Activated CD4-positive, alpha-beta T cell treated with anti-CD3 and anti-CD28 coated beads, Interleukin-2, amount 10 ng/mL, durations not matched to agents 24 days and 14 days (primary cell): ENCODE data around the gene ACAT2. TPM values are rescaled to one million over a fixed set of nuclear protein-coding genes. Genes with fewer than 3 reads are reported as not detected.
A peak's percentile ranks its signal among the peaks of the same experiment; 100 is the strongest.
"Not testable (repeated sequence)": the region's sequence is repeated elsewhere in the genome, so short reads cannot be mapped to it uniquely, and the experiment has no call there.

ENCODE experiments used
- DNase-seq: peaks from one replicate; pipeline ENCODE4 v3.0.0; 2022
- H3K27ac Mint-ChIP-seq: one replicate; pipeline ENCODE4 v1.8.0; 2022; ENCODE audit warnings: mild to moderate bottlenecking, mixed read lengths
- H3K27me3 Mint-ChIP-seq: one replicate; pipeline ENCODE4 v1.8.0; 2022; ENCODE audit warnings: mixed read lengths
- H3K36me3 Mint-ChIP-seq: one replicate; pipeline ENCODE4 v1.8.0; 2022; ENCODE audit warnings: low read depth, mild to moderate bottlenecking, mixed read lengths
- H3K4me1 Mint-ChIP-seq: one replicate; pipeline ENCODE4 v1.8.0; 2021; ENCODE audit warnings: mixed read lengths
- H3K4me3 Mint-ChIP-seq: one replicate; pipeline ENCODE4 v1.8.0; 2022; ENCODE audit warnings: mild to moderate bottlenecking, moderate library complexity, mixed read lengths
- H3K9me3 Mint-ChIP-seq: one replicate; pipeline ENCODE4 v1.8.0; 2021; ENCODE audit warnings: mixed read lengths
- intact Hi-C: fragments of 100-400 bp; cut with micrococcal nuclease; formaldehyde crosslinking; loops from one replicate; pipeline ENCODE4 v1.15.1; 2023
- total RNA-seq: library from RNA; stranded (reverse); gene quantifications from 2 replicates; pipeline ENCODE4 v1.2.3, GENCODE V29; 2022

Gene ACAT2
- total RNA-seq, 1 donor from 2014 or later = 85.3 TPM

DNA sequence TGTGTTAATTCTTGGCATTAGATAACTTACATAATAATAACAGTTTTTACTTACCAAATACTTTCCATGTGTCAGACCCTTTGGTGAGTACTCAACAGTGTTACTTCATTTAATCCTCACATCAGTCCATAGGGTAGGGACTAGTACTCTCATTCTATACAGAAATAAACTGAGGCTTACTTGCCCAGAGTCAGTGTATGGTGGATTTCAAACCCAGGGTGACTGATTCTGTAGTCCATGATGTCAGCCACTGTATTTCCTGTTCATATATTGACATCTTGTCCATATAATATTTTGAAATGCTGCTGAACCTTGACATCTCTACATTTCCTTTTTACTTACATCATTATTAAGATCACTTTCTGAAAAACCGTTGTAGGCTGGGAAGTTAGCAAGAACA lies 35.7 kb downstream of the ACAT2 start:
- intact Hi-C loops = no loop called here
- H3K36me3 Mint-ChIP-seq = peaks cover 51% of the 10 kb centered on the region
- H3K9me3 Mint-ChIP-seq = no peaks in the 10 kb centered on the region
- H3K4me3 Mint-ChIP-seq = no peak overlapping the region
- DNase-seq = no peak
- H3K27ac Mint-ChIP-seq = no peak overlapping the region
- H3K27me3 Mint-ChIP-seq = no peaks in the 10 kb centered on the region
- H3K4me1 Mint-ChIP-seq = peaks cover 9% of the 10 kb centered on the region

DNA sequence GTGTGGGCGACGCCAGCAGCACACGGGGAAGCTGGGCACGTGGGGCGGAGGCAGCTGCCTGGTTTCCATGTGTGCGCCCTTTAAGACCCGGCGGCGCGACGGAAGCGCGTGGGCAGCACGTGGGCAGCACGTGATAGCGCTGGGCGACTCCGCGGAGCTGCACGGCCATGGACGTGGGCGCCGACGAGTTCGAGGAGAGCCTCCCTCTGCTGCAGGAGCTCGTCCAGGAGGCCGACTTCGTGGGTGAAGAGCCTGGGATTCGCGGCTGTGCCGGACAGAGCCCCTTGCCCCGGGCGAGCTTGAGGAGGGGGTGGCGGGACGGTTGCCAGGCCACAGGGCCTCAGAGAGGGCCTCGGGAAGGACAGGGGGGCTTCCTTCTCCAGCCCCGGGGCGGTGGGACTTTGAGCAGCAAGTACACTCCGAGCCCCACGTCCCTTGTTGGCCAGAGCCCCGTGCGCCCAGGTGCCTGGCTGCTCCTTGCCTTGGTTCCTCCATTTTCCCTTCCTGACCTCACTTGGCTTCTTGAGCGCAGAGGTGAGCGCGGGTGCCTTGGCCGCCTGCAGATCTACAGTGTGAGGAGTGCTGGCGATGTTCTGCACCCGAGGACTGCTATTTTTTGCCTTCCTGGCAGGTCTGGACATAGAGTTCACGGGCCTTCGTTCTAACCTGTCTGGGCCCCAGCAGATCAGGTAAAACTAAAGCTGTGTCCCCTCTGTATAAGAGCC lies 38.5 kb downstream of the ACAT2 start, which contains the start of gene PNLDC1:
Gene PNLDC1 (plus strand): TSS at position 136 of the 725 bp plus-strand sequence. CDS start 32 bp downstream, at position 168.
- Mint-ChIP-seq H3K36me3 (peaks cover 33% of the 10 kb centered on the region), H3K4me3 (no peak within 1 kb of the TSS), H3K27ac (no peak within 1 kb of the TSS), H3K27me3 (no peaks in the 10 kb centered on the region), H3K4me1 (peaks cover 5% of the 10 kb centered on the region), H3K9me3 (no peaks in the 10 kb centered on the region)
- intact Hi-C loops = no loop called here
- DNase-seq = no peak

GRCh38 chr6:159801935-159802334 lies 40.1 kb downstream of the ACAT2 start:
- H3K9me3 Mint-ChIP-seq = no peaks in the 10 kb centered on the region
- peaks cover 5% of the 10 kb centered on the region for H3K4me1 Mint-ChIP-seq
- H3K27me3 Mint-ChIP-seq = no peaks in the 10 kb centered on the region
- no peak overlapping the region for H3K27ac Mint-ChIP-seq
- no peak for DNase-seq
- no peak overlapping the region for H3K4me3 Mint-ChIP-seq
- peaks cover 27% of the 10 kb centered on the region for H3K36me3 Mint-ChIP-seq
- intact Hi-C loops = no loop called here

DNA sequence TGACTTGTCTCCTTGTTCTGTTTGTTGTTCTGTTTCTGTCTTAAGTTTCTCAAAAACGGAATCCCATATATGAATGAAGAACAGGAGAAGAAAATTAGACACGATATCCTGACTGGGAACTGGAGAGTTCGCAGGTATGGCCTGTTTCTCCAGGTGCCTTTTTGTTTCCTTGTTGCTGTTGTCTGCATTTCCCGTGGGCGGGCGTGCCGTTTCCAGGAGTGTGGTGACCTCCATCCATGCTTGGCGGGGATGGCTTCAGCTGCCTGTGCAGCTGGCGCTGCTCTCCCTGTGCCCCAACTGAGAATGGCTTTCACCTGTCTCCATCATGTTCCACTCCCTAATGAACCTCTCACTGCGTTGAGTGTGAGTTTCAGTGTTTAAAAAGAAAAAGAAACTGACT lies 42.7 kb downstream of the ACAT2 start:
- intact Hi-C loops = no loop called here
- Mint-ChIP-seq H3K27ac (no peak overlapping the region), H3K4me3 (no peak overlapping the region), H3K9me3 (no peaks in the 10 kb centered on the region), H3K4me1 (peaks cover under 1% of the 10 kb centered on the region), H3K27me3 (no peaks in the 10 kb centered on the region), H3K36me3 (peaks cover 5% of the 10 kb centered on the region)
- no peak for DNase-seq

DNA sequence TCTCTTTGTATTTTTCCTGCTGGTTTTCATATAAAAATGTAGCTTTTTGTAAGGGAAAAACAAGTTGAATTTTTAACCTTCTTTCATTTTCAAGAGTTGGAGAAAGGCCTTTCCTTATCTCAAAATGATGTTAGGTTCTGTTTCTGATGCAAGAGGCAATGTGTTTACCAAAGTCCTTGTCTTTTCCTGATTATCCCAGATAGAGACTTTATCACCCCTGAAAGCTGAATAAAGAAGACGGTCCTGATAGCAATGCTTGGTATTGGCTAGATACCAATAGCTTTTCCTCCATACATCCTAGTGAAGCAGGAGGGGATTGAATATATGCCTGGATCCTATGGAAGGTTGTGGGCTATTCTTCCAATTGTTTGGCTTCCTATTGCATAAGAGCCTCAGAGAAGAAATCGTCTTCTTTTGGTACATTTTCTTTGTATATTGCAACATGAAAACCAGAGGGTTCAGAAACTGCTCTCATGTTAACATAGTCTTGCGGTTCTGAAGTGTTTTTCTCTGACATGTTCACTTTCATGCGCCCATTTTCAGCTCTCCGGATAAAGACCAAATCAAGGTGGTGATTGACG lies 43.7 kb downstream of the ACAT2 start:
- H3K36me3 Mint-ChIP-seq = peaks cover 4% of the 10 kb centered on the region
- intact Hi-C loops = no loop called here
- H3K4me1 Mint-ChIP-seq = peaks cover 2% of the 10 kb centered on the region
- H3K27me3 Mint-ChIP-seq = no peaks in the 10 kb centered on the region
- H3K4me3 Mint-ChIP-seq = no peak overlapping the region
- H3K27ac Mint-ChIP-seq = no peak overlapping the region
- DNase-seq = no peak
- H3K9me3 Mint-ChIP-seq = no peaks in the 10 kb centered on the region

- no peak overlapping the region for H3K4me3 Mint-ChIP-seq
- peaks cover 2% of the 10 kb centered on the region for H3K36me3 Mint-ChIP-seq
- H3K27me3 Mint-ChIP-seq = no peaks in the 10 kb centered on the region
- intact Hi-C loops = no loop called here
- H3K27ac Mint-ChIP-seq = no peak overlapping the region
- H3K9me3 Mint-ChIP-seq = no peaks in the 10 kb centered on the region
- no peak for DNase-seq
- H3K4me1 Mint-ChIP-seq = peaks cover 2% of the 10 kb centered on the region
Measured at GRCh38 chr6:159806021-159806458, 44.2 kb downstream of the ACAT2 start.

GRCh38 chr6:159807150-159807858 lies 45.5 kb downstream of the ACAT2 start:
- H3K36me3 Mint-ChIP-seq = peaks cover 2% of the 10 kb centered on the region
- no peaks in the 10 kb centered on the region for H3K27me3 Mint-ChIP-seq
- peaks cover 6% of the 10 kb centered on the region for H3K4me1 Mint-ChIP-seq
- intact Hi-C loops = no loop called here
- no peak overlapping the region for H3K27ac Mint-ChIP-seq
- DNase-seq = no peak
- no peaks in the 10 kb centered on the region for H3K9me3 Mint-ChIP-seq
- H3K4me3 Mint-ChIP-seq = no peak overlapping the region

GRCh38 chr6:159808647-159809046 lies 46.8 kb downstream of the ACAT2 start:
- Mint-ChIP-seq H3K27me3 (no peaks in the 10 kb centered on the region), H3K4me3 (no peak overlapping the region), H3K27ac (no peak overlapping the region), H3K4me1 (peaks cover 6% of the 10 kb centered on the region), H3K36me3 (peaks cover 2% of the 10 kb centered on the region), H3K9me3 (no peaks in the 10 kb centered on the region)
- intact Hi-C loops = no loop called here
- DNase-seq = no peak

- no peaks in the 10 kb centered on the region for H3K9me3 Mint-ChIP-seq
Measured at GRCh38 chr6:159809149-159809548, 47.3 kb downstream of the ACAT2 start.

GRCh38 chr6:159813781-159814180 lies 51.9 kb downstream of the ACAT2 start:
- no peaks in the 10 kb centered on the region for H3K27me3 Mint-ChIP-seq
- DNase-seq = no peak
- H3K9me3 Mint-ChIP-seq = no peaks in the 10 kb centered on the region
- peaks cover 7% of the 10 kb centered on the region for H3K4me1 Mint-ChIP-seq
- intact Hi-C loops = no loop called here
- peaks cover 2% of the 10 kb centered on the region for H3K36me3 Mint-ChIP-seq
- H3K4me3 Mint-ChIP-seq = no peak overlapping the region
- no peak overlapping the region for H3K27ac Mint-ChIP-seq

More at GRCh38 chr6:159809149-159809548, 47.3 kb downstream of the ACAT2 start:
- Mint-ChIP-seq H3K27ac (no peak overlapping the region), H3K4me3 (no peak overlapping the region), H3K4me1 (peaks cover 6% of the 10 kb centered on the region), H3K36me3 (peaks cover 2% of the 10 kb centered on the region), H3K27me3 (no peaks in the 10 kb centered on the region)
- intact Hi-C loops = no loop called here
- DNase-seq = no peak

- DNase-seq = no peak
- H3K27ac Mint-ChIP-seq = peak overlapping the region; percentile 0
- no peaks in the 10 kb centered on the region for H3K27me3 Mint-ChIP-seq
- H3K4me3 Mint-ChIP-seq = no peak overlapping the region
- no peaks in the 10 kb centered on the region for H3K9me3 Mint-ChIP-seq
- no peaks in the 10 kb centered on the region for H3K36me3 Mint-ChIP-seq
- H3K4me1 Mint-ChIP-seq = peaks cover 16% of the 10 kb centered on the region
- intact Hi-C loops = no loop called here
Measured at GRCh38 chr6:159815410-159815809, 53.6 kb downstream of the ACAT2 start.

- H3K9me3 Mint-ChIP-seq, H3K4me3 Mint-ChIP-seq, H3K27ac Mint-ChIP-seq, intact Hi-C loops, DNase-seq, H3K36me3 Mint-ChIP-seq, H3K27me3 Mint-ChIP-seq: not testable (repeated sequence)
- peaks cover 17% of the 10 kb centered on the region for H3K4me1 Mint-ChIP-seq
Measured at GRCh38 chr6:159816775-159817174, 54.9 kb downstream of the ACAT2 start.

DNA sequence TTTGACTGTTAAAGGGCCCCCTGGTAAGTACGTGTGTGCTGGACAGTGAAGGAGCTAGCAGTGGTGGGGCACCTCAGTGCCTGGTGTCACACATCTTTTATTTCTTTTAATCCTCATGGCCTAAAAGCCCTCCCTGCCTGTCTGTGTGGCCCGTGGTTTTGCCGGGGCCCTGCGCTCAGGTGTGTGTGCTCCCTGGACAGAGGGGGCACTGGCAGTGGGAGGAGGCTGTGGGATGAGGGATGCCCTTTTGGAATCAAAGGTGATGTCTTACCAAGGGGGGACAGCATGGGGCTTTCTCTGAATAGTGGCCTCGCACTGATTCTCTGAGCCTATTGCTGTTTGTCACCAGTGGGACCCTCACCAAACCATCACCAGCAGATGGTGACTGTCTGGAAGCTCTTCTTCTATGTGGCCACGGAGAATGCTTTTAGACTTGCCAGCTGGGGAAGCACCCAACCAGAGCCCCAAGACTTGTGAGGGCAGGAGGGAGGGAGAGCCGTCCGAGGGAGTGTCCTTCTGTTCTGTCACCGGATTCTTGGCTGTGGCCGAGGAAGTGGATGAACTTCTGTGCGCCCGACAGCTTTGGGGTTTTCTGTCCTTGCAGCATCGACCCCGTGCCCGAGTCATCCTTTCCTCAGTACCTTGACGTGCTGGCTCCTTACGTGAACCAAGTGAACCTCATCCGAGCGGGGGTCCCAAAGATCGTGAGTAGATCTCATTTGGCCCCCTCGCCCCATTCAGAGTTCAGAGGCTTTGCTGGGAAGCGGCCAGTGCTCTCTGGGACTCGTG lies 56.3 kb downstream of the ACAT2 start:
- H3K27ac Mint-ChIP-seq = no peak overlapping the region
- no peaks in the 10 kb centered on the region for H3K27me3 Mint-ChIP-seq
- no peak overlapping the region for H3K4me3 Mint-ChIP-seq
- intact Hi-C loops = no loop called here
- H3K9me3 Mint-ChIP-seq = no peaks in the 10 kb centered on the region
- peaks cover 17% of the 10 kb centered on the region for H3K4me1 Mint-ChIP-seq
- DNase-seq = no peak
- no peaks in the 10 kb centered on the region for H3K36me3 Mint-ChIP-seq
